ENCODE measurements around the gene POU3F1. TPM values are rescaled to one million over a fixed set of nuclear protein-coding genes. Genes with fewer than 3 reads are reported as not detected.

POU3F1 gene
- total RNA-seq, 1 donor = 0.27 TPM

DNA sequence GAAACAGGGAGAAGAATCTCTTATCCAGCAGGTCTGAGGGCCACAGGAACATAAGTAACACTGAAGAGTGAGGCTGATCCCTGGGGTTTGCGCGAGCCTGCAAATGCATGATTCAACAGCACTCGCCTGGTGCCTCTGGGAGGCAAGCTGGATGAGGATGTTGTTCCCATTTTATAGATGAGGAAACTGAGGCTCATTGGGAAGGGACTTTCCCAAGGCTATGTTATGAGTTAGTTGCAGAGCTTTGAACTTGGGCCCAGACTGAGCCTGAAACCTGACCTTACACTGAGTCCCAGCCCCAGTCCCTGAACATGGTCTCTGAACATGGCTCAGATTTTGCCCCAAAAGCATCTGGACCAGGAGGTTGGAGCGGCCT, 27.7 kb upstream of the POU3F1 start:
- no peak for DNase-seq (ENCODE audit: low read depth in 2 of 3, low spot score in 2 of 3)

DNA sequence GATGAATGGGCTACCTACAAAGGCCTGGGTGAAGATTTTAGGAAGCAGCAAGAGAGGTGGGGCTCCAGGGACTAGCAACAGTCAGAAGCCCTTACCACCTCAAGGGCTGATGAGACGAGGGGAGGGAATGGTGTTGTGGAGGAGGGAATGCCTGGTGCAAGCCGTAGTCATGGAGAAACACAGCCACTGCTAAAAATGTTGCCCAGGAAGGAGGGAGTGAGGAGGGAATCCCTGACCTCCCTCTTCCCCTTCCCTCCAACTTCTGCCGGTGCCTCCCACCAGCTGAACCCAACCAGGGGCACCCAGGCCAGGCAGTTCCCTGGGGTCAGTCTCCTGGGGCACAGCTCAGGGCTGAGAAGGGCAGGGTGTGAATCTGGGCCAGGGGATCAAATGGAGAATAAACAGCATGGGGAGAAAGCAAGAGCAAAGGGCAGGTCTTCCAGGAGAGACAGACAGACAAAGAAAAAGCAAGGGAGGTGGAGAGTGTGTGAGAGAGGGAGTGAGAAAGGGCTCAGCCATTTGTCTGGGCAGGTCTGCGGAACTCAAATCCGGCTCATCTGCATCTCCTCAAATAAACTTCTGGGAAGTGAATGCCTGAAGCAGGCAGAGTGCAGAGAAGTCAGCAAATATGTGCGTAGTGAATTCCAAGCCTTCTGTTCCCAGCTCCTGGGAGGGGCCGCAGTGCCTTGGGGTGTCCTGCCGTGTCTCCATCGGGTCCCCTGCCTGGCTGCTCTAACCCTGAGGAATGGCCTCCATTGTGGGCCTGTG, 27.1 kb upstream of the POU3F1 start:
- DNase-seq (ENCODE audit: low read depth in 2 of 3, low spot score in 2 of 3) = no peak

DNA sequence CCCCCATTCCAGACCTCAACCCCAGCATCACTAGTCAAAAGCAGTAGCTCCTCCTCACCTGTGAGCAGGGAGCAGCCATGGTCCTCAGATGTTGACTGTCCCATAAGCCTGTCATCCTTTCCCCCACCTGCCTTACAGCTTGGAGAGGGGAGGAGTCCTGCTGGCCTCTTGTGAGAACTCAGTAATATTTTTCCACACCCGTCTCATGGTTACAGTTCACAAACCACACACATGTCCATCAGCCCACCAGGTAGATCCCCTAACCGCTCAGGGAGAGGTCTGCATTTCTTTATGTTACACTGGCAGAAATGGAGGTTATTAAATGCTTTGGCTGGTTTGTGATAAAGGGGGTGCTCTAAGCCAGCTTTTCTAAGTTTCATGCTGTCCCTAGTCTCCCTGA, 26.3 kb upstream of the POU3F1 start:
- DNase-seq (ENCODE audit: low read depth in 2 of 3, low spot score in 2 of 3) = no peak

DNA sequence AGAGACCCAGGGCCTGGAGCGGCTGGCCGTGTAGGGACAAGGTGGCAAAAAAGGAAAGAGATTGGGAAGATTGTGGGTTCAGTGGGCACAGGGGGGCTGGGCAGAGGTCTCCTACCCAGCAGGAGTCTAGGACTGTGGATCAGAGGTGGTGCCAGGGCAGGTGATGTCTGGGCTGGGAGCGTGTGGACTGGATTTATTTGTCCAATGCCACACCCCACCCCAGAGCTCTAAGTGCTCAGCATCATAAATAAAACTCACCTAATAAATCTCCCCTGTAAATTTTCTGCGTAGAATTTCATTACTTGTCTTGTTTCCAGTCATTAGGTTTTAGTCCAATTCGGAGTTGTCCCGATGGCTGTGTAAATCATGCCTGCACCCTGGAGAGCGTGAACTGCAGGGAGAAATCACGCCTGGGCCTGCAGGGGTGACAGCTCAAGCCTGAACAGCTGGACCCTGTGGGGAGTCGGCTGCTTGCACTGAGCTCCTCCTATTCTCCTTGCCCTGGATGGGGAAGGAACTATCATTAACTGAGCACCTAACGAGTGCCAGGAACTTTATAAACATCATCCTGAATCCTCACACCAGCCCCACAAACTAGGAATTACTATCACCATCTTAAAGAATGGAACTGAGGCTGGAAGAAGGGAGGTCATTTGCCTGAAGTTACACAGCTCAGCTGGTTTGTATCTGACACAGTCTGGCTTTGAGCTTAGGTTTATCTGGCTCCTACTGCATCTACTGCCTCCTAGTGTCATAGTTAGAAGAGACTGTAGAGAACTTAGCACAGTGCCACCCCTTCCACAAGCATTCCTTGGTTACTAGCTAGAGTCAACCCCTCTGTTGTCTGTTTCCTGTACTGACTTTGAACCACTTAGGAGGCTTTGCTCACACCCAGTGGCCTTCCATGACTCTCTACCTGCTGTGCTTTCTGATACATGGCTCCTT, 25.0 kb upstream of the POU3F1 start:
- DNase-seq (ENCODE audit: low read depth in 2 of 3, low spot score in 2 of 3) = peak in 2 of 3 donors; percentile 14 to 27

GRCh38 chr1:38068980-38069340, 22.4 kb upstream of the POU3F1 start:
- DNase-seq (ENCODE audit: low read depth in 2 of 3, low spot score in 2 of 3) = no peak

- DNase-seq (ENCODE audit: low read depth in 2 of 3, low spot score in 2 of 3) = peak in 1 of 3 donors; percentile 33
Observed at GRCh38 chr1:38068220-38068979, 21.8 kb upstream of the POU3F1 start.

GRCh38 chr1:38064197-38064903, 17.8 kb upstream of the POU3F1 start:
- DNase-seq (ENCODE audit: low read depth in 2 of 3, low spot score in 2 of 3) = no peak

- no peak for DNase-seq (ENCODE audit: low read depth in 2 of 3, low spot score in 2 of 3)
Observed at GRCh38 chr1:38063616-38064015, 17.0 kb upstream of the POU3F1 start.

DNA sequence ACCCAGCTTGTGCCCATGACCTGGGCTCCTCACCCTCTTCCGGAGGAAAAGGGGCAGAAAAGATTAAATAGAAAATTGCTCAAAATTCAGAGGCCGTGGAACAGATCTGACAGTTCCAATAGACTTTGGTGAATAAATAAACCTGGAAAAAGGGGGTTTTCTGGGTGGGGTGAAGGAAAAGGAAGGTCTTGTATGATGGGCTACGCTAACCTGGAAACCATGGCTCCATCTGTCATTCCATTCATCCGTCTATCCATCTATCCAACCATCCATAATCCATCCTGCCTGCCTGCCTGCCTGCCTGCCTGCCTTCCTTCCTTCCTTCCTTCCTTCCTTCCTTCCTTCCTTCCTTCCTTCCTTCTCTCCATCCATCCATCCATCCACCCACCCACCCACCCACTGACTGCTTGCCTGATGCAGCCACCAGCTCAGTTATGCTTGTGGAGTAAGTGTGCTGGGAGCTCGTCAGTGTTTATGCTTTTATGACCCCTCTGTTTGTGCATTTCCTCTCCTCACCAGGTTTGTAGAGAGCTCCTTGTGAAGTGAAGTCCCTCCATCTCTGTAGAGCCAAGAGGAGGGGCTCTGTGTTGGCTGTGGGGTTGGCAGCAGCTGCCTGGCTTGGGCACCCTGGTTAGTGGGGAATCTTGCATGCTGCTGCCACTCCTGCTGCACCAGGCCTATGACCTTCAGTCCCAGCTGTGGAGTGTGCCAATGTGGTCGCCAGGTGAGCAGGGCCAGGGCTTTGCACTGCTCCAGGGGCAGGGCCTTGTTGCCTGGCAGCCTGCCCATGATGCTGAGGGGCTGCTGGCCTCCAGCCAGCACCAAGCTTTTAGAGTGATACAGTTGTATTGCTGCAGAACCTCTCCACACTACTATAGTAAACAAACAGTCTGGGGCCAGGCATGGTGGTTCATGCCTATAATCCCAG, 16.0 kb upstream of the POU3F1 start:
- no peak for DNase-seq (ENCODE audit: low read depth in 2 of 3, low spot score in 2 of 3)

GRCh38 chr1:38061883-38062328, 15.3 kb upstream of the POU3F1 start:
- DNase-seq (ENCODE audit: low read depth in 2 of 3, low spot score in 2 of 3) = no peak

DNA sequence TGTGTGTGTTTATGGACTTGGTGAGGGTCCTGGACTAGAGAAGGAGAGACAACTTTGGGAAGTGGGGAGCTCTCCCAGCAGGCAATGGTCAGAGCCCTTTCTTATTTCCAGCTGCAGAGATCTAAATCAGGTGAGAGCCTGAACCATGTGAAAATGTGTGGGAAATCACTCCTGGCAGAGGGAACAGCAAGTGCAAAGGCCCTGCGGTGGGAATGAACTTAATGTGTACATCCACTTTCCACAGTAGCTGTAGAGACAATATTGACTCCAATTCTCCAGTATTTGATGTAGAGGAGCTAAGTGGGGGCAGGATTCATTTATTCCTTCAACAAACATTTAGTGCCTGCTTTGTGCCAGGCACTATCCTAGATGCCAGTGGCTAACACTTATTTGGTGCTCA, 14.7 kb upstream of the POU3F1 start:
- DNase-seq (ENCODE audit: low read depth in 2 of 3, low spot score in 2 of 3) = no peak

GRCh38 chr1:38060498-38060897, 13.9 kb upstream of the POU3F1 start:
- DNase-seq (ENCODE audit: low read depth in 2 of 3, low spot score in 2 of 3) = no peak

DNA sequence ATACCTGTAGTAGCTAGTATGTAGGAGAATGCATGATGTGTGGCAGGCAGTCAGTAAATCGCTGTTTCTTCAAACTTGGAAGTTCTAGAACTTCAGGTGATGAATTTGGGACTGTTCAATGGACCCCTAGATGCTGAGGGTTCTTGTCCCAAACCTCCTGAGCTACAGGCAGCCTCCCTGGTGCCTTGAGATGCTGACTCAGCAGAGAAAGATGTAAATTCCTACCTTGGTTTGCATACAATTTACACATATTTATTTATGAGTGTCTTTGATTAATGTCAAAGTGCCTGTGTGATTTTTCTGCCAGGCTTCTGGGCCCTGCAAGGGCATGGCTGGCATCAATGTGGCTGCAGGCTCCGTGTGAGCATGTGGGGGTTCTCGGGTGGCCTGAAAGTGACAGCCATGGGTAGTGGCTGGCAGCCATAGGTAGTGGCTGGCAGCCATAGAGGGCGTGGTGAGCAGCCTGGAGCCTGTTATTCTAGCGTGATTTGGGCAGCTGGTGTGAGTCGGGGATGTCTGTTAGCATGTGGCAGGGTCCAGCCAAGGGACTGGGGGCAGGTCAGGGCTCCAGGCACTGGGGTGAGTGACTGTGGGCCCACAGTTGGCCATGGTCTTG, 13.2 kb upstream of the POU3F1 start:
- no peak for DNase-seq (ENCODE audit: low read depth in 2 of 3, low spot score in 2 of 3)

DNA sequence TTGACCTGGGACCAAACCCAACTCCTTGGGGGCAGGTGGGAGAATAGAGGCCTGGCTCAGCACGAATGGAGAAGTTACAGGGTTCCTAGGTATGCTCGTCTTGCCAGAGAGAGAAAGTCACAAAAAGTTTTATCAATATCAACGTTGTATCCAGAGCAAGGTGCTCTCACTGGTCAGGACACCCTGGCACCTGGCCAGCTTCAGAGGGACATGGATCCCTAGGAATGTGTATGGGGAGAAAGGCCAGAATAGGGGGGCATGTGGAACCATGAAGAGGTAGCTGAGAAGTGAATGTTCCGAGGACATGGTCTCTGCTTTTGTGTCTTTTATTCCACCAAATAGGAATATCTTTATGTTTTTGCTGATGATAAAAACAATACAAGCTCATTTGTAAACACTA, 9.4 kb upstream of the POU3F1 start:
- no peak for DNase-seq (ENCODE audit: low read depth in 2 of 3, low spot score in 2 of 3)

DNA sequence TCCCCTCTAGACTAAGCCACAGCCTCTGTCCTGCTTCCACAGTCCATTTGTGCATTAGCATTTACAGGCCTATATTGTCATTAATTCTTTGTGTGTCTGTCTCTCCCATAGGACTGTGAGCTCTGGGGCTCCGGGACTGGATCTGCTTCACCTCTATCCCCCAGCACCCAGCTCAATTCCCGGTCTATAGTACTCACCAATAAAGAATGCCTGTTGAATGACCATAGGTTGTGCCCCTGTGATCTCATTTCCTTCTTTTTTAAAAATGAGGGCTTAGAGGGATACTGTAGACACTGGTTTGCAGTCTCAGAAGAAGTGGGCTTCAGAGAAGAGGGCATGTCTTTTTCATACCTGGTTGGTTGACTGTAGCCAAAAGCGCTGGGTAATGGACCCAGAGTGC, 8.8 kb upstream of the POU3F1 start:
- no peak for DNase-seq (ENCODE audit: low read depth in 2 of 3, low spot score in 2 of 3)

DNA sequence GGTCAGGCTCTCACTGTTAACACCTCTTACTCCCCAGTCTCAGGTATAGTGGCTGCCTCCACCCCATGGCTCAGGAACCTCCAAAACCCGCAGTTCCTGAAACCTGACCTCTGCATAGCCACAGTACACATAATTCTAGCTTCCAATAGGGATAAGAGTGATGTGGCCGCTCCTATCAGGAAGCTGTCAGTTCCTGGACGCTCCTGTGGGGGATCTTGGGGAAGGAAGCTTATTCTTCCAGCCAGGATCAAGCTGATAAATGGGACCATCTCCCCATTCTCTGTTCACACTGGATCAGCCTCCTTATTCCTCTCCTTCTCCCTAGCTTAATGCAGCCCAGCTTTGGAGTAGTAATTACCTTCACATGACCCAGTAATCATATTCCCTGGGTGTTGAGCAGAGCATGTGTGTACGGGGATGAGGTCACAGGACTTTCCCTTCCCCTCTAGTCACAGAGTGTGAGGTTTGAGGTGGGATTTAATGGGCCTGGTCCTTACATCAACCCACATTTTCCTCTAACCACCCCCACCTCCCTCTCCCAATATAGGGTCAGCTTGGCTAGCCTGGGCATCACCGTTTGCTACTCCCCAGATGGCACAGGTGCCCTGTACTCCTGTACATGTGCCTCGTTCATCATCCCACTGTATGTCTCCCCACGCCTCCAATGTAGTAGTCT, 7.0 kb upstream of the POU3F1 start:
- no peak for DNase-seq (ENCODE audit: low read depth in 2 of 3, low spot score in 2 of 3)

GRCh38 chr1:38052750-38053415, 6.3 kb upstream of the POU3F1 start:
- DNase-seq (ENCODE audit: low read depth in 2 of 3, low spot score in 2 of 3) = peak in 1 of 3 donors; percentile 18

DNA sequence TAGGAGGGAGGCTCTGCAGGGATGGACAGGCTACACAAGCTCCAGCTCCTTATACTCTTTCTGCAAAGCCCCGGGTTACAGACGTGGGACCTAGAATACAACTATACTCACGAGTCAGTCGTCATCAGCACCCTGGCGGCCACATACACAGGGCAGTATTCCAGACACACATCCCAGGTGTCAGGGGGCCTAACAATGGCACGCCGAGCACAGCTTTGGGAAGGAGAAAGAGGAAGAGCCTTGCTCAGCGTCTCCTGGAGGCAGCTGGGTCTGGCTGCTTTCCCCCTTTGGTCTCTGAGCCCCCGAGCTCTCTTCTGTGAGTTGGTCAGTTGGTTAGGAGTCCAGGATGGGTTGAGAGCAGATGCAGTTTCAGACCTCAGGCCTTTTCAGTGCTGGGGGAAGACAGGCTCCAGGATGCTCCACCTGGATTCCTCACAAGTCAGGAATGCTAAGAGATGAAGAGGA, 4.5 kb upstream of the POU3F1 start:
- DNase-seq (ENCODE audit: low read depth in 2 of 3, low spot score in 2 of 3) = no peak

Measured in hematopoietic multipotent progenitor cell (in vitro differentiated cells).